ENCODE data around the gene DDX1. TPM values are rescaled to one million over a fixed set of nuclear protein-coding genes. Genes with fewer than 3 reads are reported as not detected.
"Not testable (repeated sequence)": the region's sequence is repeated elsewhere in the genome, so short reads cannot be mapped to it uniquely, and the experiment has no call there.

Gene DDX1
- total and polyA plus RNA-seq, 2 donors: 76.5 to 107 TPM

DNA sequence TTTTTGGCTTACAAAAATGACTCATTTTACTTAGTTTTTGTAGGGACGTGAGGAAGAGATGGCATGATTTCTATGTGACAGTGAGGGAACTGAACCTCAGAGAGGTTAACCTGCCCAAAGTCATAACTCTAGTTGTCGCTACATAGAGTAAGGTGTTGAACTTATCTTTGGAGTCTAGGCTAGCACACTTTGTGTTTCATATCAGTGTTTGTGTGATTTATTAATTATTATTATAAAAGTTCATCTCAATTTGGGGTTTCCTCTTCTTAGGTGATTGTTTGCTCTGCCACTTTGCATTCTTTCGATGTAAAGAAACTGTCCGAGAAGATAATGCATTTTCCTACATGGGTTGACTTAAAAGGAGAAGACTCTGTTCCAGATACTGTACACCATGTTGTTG lies 28.3 kb downstream of the DDX1 start:
- WGBS: 93% methylated on average over 4 of the region's 4 CpGs
- no peak overlapping the region for H3K4me3 ChIP-seq (ENCODE audit: low read depth, low read length)
- H3K27ac ChIP-seq (ENCODE audit: low read depth): no peak overlapping the region
- H3K36me3 ChIP-seq (ENCODE audit: insufficient read depth): peaks cover 4% of the 10 kb centered on the region
- H3K4me1 ChIP-seq (ENCODE audit: insufficient read depth): no peaks in the 10 kb centered on the region
- DNase-seq (ENCODE audit: extremely low spot score): no peak

DNA sequence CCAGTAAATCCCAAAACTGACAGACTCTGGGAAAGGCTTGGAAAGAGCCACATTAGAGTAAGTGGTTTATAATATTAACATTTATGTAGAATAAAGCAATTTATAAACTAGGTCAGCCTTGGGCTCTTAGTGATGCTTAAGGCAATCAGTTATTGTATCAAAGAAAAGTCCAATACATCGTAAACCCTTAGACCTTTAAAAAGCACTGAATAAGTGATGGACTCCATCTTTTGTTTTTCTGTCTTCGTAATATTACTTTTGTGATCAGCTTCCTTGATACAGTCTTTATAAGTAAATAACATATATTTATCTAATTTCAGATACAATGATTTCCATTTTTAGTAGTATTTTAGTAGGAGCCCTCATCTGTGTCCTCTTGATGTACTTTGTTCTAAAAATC lies 28.7 kb downstream of the DDX1 start:
- Histone ChIP-seq H3K4me1 (ENCODE audit: insufficient read depth) (no peaks in the 10 kb centered on the region), H3K27ac (ENCODE audit: low read depth) (no peak overlapping the region), H3K36me3 (ENCODE audit: insufficient read depth) (peaks cover 4% of the 10 kb centered on the region), H3K4me3 (ENCODE audit: low read depth, low read length) (no peak overlapping the region)
- WGBS: 96% methylated on average over 2 of the region's 2 CpGs
- no peak for DNase-seq (ENCODE audit: extremely low spot score)

DNA sequence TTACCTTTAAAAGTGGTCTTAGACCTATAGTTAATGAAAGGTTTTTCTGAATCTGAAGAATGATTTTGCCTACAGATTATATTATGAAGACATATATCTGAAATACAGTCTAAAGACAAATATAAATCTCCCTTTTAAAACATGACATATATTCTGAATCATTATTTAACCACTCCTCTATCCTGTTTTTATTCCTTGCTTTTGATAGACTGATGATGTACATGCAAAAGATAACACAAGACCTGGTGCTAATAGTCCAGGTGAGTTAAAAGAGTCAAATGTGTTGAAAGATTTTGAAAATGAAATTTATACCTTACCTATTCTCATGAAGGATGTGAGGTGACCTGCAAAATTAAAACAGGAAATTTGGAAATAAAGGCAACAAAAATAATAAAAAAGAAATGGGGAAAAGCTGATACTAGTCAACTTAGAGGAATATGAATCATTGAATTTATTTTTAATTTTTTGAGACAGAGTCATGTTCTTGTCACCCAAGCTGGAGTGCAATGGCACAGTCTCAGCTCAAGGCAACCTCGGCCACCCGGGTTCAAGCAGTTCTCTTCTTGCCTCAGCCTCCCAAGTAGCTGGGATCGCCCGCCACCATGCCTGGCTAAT lies 29.3 kb downstream of the DDX1 start:
- WGBS: 98% methylated on average over 4 of the region's 4 CpGs
- Histone ChIP-seq H3K4me1 (ENCODE audit: insufficient read depth) (no peaks in the 10 kb centered on the region), H3K36me3 (ENCODE audit: insufficient read depth) (peaks cover 4% of the 10 kb centered on the region), H3K27ac (ENCODE audit: low read depth) (no peak overlapping the region), H3K4me3 (ENCODE audit: low read depth, low read length) (no peak overlapping the region)
- no peak for DNase-seq (ENCODE audit: extremely low spot score)

DNA sequence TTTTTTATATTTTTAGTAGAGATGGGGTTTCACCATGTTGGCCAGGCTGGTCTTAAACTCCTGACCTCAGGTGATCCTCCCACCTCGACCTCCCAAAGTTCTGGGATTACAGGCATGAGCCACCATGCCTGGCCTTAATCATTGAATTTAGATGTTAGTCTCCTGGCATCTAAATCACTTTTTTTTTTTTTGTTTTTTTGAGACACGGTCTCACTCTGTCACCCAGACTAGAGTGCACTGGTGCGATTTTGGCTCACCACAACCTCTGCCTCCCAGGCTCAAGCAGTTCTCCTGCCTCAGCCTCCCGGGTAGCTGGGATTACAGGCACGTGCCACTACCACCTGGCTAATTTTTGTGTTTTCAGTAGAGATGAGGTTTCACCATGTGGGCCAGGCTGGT lies 29.8 kb downstream of the DDX1 start:
- H3K4me1 ChIP-seq (ENCODE audit: insufficient read depth); DNase-seq (ENCODE audit: extremely low spot score); H3K4me3 ChIP-seq (ENCODE audit: low read depth, low read length); H3K27ac ChIP-seq (ENCODE audit: low read depth); H3K36me3 ChIP-seq (ENCODE audit: insufficient read depth): not testable (repeated sequence)
- 90% methylated on average over 5 of the region's 5 CpGs for WGBS

DNA sequence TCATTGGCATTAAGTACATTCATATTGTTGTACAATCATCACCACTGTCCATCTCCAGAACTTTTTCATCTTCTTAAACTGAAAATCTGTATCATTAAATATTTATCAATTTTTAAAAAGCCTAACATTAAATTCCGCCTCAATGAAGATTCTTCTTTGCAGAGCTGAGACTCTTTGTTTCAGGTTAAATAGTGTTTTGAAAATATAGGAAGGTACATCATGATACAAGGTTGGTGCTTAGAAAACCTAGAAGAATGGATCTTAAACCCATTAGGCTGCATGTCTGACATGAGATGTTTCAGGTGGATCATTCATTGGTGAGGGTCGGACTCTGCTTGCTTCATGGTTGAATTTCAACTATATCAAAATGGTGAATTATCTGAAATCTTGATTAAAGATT lies 30.5 kb downstream of the DDX1 start:
- Histone ChIP-seq H3K4me3 (ENCODE audit: low read depth, low read length) (no peak overlapping the region), H3K27ac (ENCODE audit: low read depth) (no peak overlapping the region), H3K4me1 (ENCODE audit: insufficient read depth) (no peaks in the 10 kb centered on the region), H3K36me3 (ENCODE audit: insufficient read depth) (peaks cover 4% of the 10 kb centered on the region)
- no peak for DNase-seq (ENCODE audit: extremely low spot score)
- WGBS: 97% methylated on average over 2 of the region's 2 CpGs

DNA sequence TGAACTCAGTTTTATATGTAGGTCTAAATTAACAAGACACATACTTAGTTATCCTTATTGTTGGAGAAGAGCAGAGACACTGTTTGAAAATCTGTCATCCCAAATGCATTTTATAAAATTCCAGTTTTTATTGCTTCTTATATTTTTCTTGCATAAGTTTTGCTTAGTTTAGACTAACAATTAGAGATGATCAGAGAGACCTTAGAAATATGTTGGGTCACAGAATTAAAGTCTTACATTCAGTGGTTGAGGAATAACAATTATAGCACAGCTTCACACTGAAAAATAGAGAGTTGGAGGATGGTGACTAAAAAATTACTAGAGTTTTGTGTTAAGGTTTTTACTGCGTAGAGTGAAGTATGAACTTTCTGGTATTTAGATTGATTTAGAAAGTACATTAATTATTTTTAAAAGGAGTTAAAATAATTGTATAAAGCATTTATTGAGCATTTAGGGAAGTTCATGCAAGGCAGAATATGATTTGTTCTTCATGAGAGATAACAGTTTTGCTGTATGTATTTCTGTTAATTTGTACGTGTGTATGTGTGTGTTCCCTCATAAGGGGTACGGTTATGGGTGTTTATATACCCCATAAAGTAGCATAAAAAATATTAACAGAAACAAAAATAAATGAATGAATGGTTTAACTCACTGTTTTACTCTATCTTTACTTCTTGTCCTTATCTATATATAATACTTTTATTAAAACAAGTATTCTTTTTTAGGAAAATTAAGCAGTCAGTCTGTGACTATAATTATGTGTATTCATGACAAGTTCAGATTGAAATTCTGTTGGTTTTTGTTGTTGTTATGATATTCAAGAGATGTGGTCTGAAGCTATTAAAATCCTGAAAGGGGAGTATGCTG lies 31.2 kb downstream of the DDX1 start:
- no peak overlapping the region for H3K27ac ChIP-seq (ENCODE audit: low read depth)
- no peaks in the 10 kb centered on the region for H3K4me1 ChIP-seq (ENCODE audit: insufficient read depth)
- peaks cover 4% of the 10 kb centered on the region for H3K36me3 ChIP-seq (ENCODE audit: insufficient read depth)
- H3K4me3 ChIP-seq (ENCODE audit: low read depth, low read length): no peak overlapping the region
- 95% methylated on average over 3 of the region's 3 CpGs for WGBS
- DNase-seq (ENCODE audit: extremely low spot score): no peak

DNA sequence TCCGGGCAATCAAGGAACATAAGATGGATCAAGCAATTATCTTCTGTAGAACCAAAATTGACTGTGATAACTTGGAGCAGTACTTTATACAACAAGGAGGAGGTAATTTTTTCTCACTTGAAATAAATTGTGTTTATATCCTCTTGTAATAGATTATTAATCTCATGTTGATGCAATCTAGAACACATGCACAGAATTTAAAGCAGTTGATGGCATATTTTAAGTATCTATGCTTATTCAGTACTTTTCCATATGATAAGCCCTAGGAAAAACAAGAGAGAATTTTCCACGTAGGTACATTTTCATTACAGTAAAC lies 31.8 kb downstream of the DDX1 start:
- 93% methylated on average over 2 of the region's 2 CpGs for WGBS

DNA sequence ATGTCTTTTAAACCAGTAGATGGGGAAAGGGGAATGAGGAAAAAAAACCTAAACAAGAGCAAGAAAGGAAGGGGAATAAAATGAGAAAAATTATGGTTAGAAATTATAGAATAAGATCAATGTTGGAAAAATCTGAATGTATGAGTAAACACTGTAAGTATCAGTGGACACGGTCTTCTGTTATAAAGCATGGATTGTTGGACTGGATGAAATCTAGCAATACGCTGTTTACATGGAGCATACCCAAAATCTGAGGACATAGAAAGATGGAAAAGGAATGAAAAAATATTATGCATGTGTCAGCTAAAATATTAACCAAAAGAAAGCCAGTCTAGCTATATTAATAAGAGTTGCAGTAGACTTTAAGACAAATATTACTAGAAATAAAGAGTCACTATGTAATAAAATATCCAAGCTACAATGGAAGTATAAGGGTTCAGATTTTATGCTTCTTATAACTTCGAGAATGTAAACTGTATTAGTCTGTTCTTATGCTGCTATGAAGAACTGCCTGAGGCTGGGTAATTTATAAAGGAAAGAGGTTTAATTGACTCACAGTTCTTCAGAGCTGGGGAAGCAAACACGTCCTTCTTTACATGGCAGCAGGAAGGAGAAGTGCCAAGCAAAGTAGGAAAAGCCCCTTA lies 32.4 kb downstream of the DDX1 start:
- H3K4me1 ChIP-seq (ENCODE audit: insufficient read depth): no peaks in the 10 kb centered on the region
- H3K27ac ChIP-seq (ENCODE audit: low read depth): no peak overlapping the region
- no peak overlapping the region for H3K4me3 ChIP-seq (ENCODE audit: low read depth, low read length)
- WGBS: 71% methylated on average over 4 of the region's 4 CpGs
- DNase-seq (ENCODE audit: extremely low spot score): no peak
- peaks cover 1% of the 10 kb centered on the region for H3K36me3 ChIP-seq (ENCODE audit: insufficient read depth)

More for the DNA sequence above, 31.8 kb downstream of the DDX1 start:
- Histone ChIP-seq H3K4me3 (ENCODE audit: low read depth, low read length) (no peak overlapping the region), H3K27ac (ENCODE audit: low read depth) (no peak overlapping the region), H3K36me3 (ENCODE audit: insufficient read depth) (peaks cover 4% of the 10 kb centered on the region), H3K4me1 (ENCODE audit: insufficient read depth) (no peaks in the 10 kb centered on the region)
- no peak for DNase-seq (ENCODE audit: extremely low spot score)

DNA sequence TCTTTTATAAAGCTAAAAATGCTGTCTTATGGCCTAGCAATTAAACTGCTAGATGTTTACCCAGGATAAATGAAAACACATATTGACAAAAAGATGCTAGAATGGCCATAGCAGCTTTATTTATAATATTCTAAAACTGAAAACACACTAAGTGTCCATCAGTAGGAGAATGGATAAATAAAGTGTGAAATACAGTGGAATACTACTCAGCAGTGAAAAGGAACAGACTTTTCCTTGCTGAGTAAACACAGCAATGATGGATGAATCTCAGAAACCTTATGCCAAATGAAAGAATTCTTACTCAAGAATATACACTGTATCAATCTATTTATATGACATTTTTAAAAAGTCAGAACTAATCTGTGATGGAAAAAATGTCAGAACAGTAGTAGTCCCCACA lies 33.2 kb downstream of the DDX1 start:
- Histone ChIP-seq H3K4me3 (ENCODE audit: low read depth, low read length) (no peak overlapping the region), H3K36me3 (ENCODE audit: insufficient read depth) (peaks cover 1% of the 10 kb centered on the region), H3K4me1 (ENCODE audit: insufficient read depth) (no peaks in the 10 kb centered on the region), H3K27ac (ENCODE audit: low read depth) (no peak overlapping the region)
- no peak for DNase-seq (ENCODE audit: extremely low spot score)

DNA sequence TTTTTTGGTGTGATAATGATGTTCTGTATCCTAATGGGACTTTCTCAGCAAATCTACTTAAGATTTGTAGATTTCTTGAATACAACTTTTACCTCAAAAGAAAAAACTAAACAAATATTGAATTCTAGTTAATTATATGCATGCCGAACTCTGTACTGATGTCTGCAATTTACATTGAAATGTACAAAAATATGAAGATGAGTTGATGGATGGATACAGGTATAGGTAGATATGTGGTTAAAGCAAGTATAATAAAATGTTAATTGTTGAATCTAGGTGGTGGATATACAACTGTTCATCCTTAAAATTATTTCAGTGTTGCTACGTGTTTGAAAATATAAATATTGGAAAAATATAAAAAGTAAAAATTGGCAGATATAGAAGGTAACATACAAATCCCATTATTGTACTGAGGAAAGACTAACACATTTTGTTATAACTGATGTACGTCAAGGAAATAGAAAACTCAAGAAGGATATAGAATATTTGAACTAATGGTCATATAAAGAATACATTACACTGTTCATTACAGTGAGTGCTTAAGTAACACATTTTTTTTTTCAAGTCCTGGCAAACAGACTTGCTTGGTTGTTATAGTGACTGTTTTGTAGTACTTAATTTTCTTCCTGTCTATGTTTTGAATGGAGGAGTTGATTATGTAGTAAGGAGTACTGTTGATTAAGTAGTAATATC lies 33.8 kb downstream of the DDX1 start:
- DNase-seq (ENCODE audit: extremely low spot score): no peak
- Histone ChIP-seq H3K36me3 (ENCODE audit: insufficient read depth) (peaks cover 1% of the 10 kb centered on the region), H3K4me1 (ENCODE audit: insufficient read depth) (no peaks in the 10 kb centered on the region), H3K27ac (ENCODE audit: low read depth) (no peak overlapping the region), H3K4me3 (ENCODE audit: low read depth, low read length) (no peak overlapping the region)
- 92% methylated on average over 3 of the region's 3 CpGs for WGBS

DNA sequence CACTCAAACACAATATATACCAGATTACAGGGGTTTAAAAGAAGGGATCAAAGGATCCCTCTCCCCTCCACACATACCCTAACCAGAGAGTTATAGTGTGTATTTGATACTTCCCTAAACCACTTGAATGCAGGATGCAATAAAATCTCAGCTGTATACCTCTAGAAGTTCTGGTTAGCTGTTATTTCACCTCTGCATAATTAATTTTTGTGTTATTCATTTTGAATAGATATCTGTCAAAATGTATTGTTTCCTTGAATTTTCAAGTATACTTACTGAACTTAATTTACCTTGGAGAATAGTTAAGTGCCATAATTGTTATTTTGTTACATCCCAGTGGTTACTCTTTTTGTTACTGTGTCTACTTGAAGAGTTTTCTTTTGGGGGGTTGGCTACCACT lies 34.5 kb downstream of the DDX1 start:
- H3K4me3 ChIP-seq (ENCODE audit: low read depth, low read length): no peak overlapping the region
- no peak for DNase-seq (ENCODE audit: extremely low spot score)
- peaks cover 3% of the 10 kb centered on the region for H3K36me3 ChIP-seq (ENCODE audit: insufficient read depth)
- no peaks in the 10 kb centered on the region for H3K4me1 ChIP-seq (ENCODE audit: insufficient read depth)
- no peak overlapping the region for H3K27ac ChIP-seq (ENCODE audit: low read depth)

DNA sequence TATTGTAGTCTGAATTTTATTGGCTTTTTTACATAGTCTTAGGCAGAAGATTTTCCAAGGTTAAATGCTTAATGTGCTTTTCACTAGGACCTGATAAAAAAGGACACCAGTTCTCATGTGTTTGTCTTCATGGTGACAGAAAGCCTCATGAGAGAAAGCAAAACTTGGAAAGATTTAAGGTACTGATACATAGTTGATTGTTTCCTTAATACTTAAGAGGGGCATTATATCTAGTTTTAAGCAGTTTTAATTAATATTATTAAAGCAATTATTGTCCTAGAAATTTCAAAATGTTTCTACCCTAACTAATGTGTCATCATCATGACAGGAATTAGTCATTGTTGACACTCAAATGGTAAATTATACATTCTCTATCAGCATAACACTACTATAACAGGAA lies 35.3 kb downstream of the DDX1 start:
- Histone ChIP-seq H3K4me1 (ENCODE audit: insufficient read depth) (no peaks in the 10 kb centered on the region), H3K27ac (ENCODE audit: low read depth) (no peak overlapping the region), H3K4me3 (ENCODE audit: low read depth, low read length) (no peak overlapping the region), H3K36me3 (ENCODE audit: insufficient read depth) (peaks cover 5% of the 10 kb centered on the region)
- no peak for DNase-seq (ENCODE audit: extremely low spot score)

DNA sequence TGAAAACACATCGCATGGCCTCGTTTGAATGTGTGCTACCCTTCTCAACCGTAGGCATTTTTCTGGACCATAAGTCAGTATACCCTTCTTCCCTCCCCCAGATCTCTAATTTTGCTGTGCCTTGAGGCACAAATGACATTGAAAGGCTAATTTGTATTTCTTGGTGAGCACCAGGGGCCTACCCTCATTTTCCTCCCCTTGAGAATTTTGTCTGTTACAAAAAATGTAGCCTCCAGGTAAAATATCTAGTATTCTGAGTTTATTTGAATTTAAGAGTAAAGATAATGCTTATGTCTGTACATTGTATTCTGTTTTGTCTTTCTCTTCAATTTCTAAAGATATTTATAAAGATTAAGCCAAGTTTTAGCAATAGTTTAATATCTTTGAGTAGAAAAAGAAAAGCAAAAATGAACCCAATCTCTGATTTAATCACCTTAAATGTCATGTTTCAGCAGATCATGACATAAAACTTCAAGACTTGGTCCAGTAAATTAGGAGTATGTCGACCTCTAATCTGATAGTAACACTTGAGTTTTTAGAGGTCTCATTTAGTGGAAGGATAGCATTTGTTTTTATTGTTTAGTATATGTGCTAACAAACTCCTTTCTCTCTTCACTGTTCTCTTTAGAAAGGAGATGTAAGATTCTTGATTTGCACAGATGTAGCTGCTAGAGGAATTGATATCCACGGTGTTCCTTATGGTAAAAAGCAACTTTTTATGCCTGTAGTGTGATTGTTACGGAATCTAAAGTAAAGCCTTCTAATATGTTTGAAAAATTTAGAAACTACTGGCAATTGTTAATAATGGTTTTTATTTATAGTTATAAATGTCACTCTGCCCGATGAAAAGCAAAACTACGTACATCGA lies 36.4 kb downstream of the DDX1 start:
- H3K4me1 ChIP-seq (ENCODE audit: insufficient read depth): no peaks in the 10 kb centered on the region
- H3K27ac ChIP-seq (ENCODE audit: low read depth): no peak overlapping the region
- H3K36me3 ChIP-seq (ENCODE audit: insufficient read depth): peaks cover 8% of the 10 kb centered on the region
- H3K4me3 ChIP-seq (ENCODE audit: low read depth, low read length): no peak overlapping the region
- 88% methylated on average over 9 of the region's 9 CpGs for WGBS
- DNase-seq (ENCODE audit: extremely low spot score): no peak
